ENCODE data around the gene HECTD1.

Gene HECTD1

GRCh38 chr14:31200702-31200990 is 6.9 kb downstream of the HECTD1 start:
- no peak overlapping the region for H3K27ac ChIP-seq (replicated peaks)
- TF ChIP-seq SPI1 (IDR thresholded peaks at IDR 0.05; ENCODE audit: borderline replicate concordance, low read depth): no peak
- TF ChIP-seq GABPA (IDR thresholded peaks at IDR 0.05; ENCODE audit: low read depth): no peak
- no peak for TF ChIP-seq CTCF (IDR thresholded peaks at IDR 0.05; ENCODE audit: insufficient read depth, low read length)
- no peak for TF ChIP-seq POLR2AphosphoS5 (IDR thresholded peaks at IDR 0.05; ENCODE audit: low read depth)
- TF ChIP-seq REST (IDR thresholded peaks at IDR 0.05; ENCODE audit: insufficient replicate concordance, low read depth): no peak

DNA sequence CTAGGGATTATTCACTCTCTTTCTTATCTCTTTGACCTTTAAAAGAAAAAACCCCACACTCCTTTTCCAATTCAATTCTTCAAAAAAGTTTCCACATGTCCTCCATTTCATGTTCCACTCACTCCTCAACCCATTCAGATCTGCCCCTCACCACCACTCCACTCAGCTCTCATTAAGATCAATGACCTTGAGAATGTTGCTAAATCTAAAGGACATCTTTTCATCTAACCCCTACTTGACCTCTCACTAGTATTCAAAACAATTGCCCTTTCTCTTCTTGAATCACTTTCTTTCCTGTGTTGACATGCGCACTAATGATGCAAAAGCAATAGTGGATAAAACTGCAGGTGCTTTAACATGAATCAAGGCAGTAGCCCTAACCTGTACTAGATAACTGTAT is 9.9 kb downstream of the HECTD1 start:
- no peak for DNase-seq (ENCODE audit: low read depth in 1 of 2, low spot score in 1 of 2)
- Histone ChIP-seq H3K27ac (replicated peaks) (no peak overlapping the region), H3K4me3 (replicated peaks; ENCODE audit: insufficient read depth, low read length) (no peak overlapping the region), H3K27me3 (ENCODE audit: insufficient read depth, poor library complexity, severe bottlenecking) (no peaks in the 10 kb centered on the region)
- no peak for TF ChIP-seq GABPA (IDR thresholded peaks at IDR 0.05; ENCODE audit: low read depth)

More at GRCh38 chr14:31200702-31200990, 6.9 kb downstream of the HECTD1 start:
- DNase-seq (ENCODE audit: low read depth in 1 of 2, low spot score in 1 of 2): no peak
- Histone ChIP-seq H3K4me3 (replicated peaks; ENCODE audit: insufficient read depth, low read length) (no peak overlapping the region), H3K27me3 (ENCODE audit: insufficient read depth, poor library complexity, severe bottlenecking) (no peaks in the 10 kb centered on the region)

- DNase-seq (ENCODE audit: low read depth in 1 of 2, low spot score in 1 of 2): no peak
- no peaks in the 10 kb centered on the region for H3K27me3 ChIP-seq (ENCODE audit: insufficient read depth, poor library complexity, severe bottlenecking)
- TF ChIP-seq POLR2AphosphoS5 (IDR thresholded peaks at IDR 0.05; ENCODE audit: low read depth): no peak
- no peak for TF ChIP-seq GABPA (IDR thresholded peaks at IDR 0.05; ENCODE audit: low read depth)
- TF ChIP-seq CTCF (IDR thresholded peaks at IDR 0.05; ENCODE audit: insufficient read depth, low read length): no peak
- no peak for TF ChIP-seq SPI1 (IDR thresholded peaks at IDR 0.05; ENCODE audit: borderline replicate concordance, low read depth)
- TF ChIP-seq REST (IDR thresholded peaks at IDR 0.05; ENCODE audit: insufficient replicate concordance, low read depth): no peak
- no peak overlapping the region for H3K4me3 ChIP-seq (replicated peaks; ENCODE audit: insufficient read depth, low read length)
- H3K27ac ChIP-seq (replicated peaks): no peak overlapping the region
These were observed 10.6 kb downstream of the HECTD1 start for GRCh38 chr14:31196839-31197492.

- no peaks in the 10 kb centered on the region for H3K27me3 ChIP-seq (ENCODE audit: insufficient read depth, poor library complexity, severe bottlenecking)
- H3K4me3 ChIP-seq (replicated peaks; ENCODE audit: insufficient read depth, low read length): no peak overlapping the region
- TF ChIP-seq GABPA (IDR thresholded peaks at IDR 0.05; ENCODE audit: low read depth): no peak
- TF ChIP-seq SPI1 (IDR thresholded peaks at IDR 0.05; ENCODE audit: borderline replicate concordance, low read depth): no peak
- TF ChIP-seq POLR2AphosphoS5 (IDR thresholded peaks at IDR 0.05; ENCODE audit: low read depth): no peak
- TF ChIP-seq CTCF (IDR thresholded peaks at IDR 0.05; ENCODE audit: insufficient read depth, low read length): no peak
- TF ChIP-seq REST (IDR thresholded peaks at IDR 0.05; ENCODE audit: insufficient replicate concordance, low read depth): no peak
- DNase-seq (ENCODE audit: low read depth in 1 of 2, low spot score in 1 of 2): no peak
- no peak overlapping the region for H3K27ac ChIP-seq (replicated peaks)
These were observed 12.9 kb downstream of the HECTD1 start for GRCh38 chr14:31194661-31195060.

Measured in HL-60 (cell line).